Astrocyte of the spinal cord (primary cell): ENCODE measurements around the gene ZNF343.
A peak's percentile ranks its signal among the peaks of the same experiment; 100 is the strongest.
"Not testable (repeated sequence)": the region's sequence is repeated elsewhere in the genome, so short reads cannot be mapped to it uniquely, and the experiment has no call there.

Source experiments
- DNase-seq: peaks from one replicate; pipeline ENCODE4 v3.0.0; 2011; ENCODE audit warnings: low read depth, low spot score
- H3K4me3 ChIP-seq: 2 replicates; pipeline ENCODE4 v1.5.1; 2011; ENCODE audit warnings: low read depth, mild to moderate bottlenecking, low read length, moderate library complexity
- CTCF ChIP-seq: IDR thresholded peaks from 2 replicates; pipeline ENCODE4 v1.5.1; 2012; ENCODE audit warnings: low read depth, mild to moderate bottlenecking, low read length, inconsistent platforms
- in situ Hi-C: cut with HindIII; loops from 2 replicates; pipeline ENCODE4 v1.10.0; 2017; ENCODE audit warnings: low sequenced_read_pairs

ZNF343 gene

GRCh38 chr20:2528671-2529271 is 20.1 kb upstream of the ZNF343 start:
- DNase-seq, result no peak
- in situ Hi-C loops, result no loop called here
- H3K4me3 ChIP-seq, result no peak overlapping the region
- no peak for TF ChIP-seq CTCF

- DNase-seq, result no peak
- no peak for TF ChIP-seq CTCF
- in situ Hi-C loops, result no loop called here
- H3K4me3 ChIP-seq, result no peak overlapping the region
Observed at GRCh38 chr20:2527762-2528161, 19.0 kb upstream of the ZNF343 start.

- DNase-seq, H3K4me3 ChIP-seq, in situ Hi-C loops: not testable (repeated sequence)
Observed at GRCh38 chr20:2526218-2526583, 17.5 kb upstream of the ZNF343 start.

GRCh38 chr20:2524709-2525506 is 16.2 kb upstream of the ZNF343 start:
- peak overlapping the region; percentile 84 for H3K4me3 ChIP-seq
- in situ Hi-C loops, result no loop called here
- no peak for TF ChIP-seq CTCF
- no peak for DNase-seq

- peak overlapping the region; percentile 84 for H3K4me3 ChIP-seq
- TF ChIP-seq CTCF, result peak; percentile 97
- DNase-seq, result peak; percentile 83
- in situ Hi-C loops, result no loop called here
Observed at GRCh38 chr20:2523919-2524708, 15.4 kb upstream of the ZNF343 start.

- H3K4me3 ChIP-seq, in situ Hi-C loops, DNase-seq: not testable (repeated sequence)
Observed at GRCh38 chr20:2522826-2523429, 14.2 kb upstream of the ZNF343 start.

GRCh38 chr20:2521369-2522305 is 12.9 kb upstream of the ZNF343 start:
- in situ Hi-C loops, result no loop called here
- peak; percentile 94 for TF ChIP-seq CTCF
- H3K4me3 ChIP-seq, result no peak overlapping the region
- DNase-seq, result peak; percentile 49
